ENCODE results near the gene PTPRN. TPM values are rescaled to one million over a fixed set of nuclear protein-coding genes. Genes with fewer than 3 reads are reported as not detected.
A peak's percentile ranks its signal among the peaks of the same experiment; 100 is the strongest.

Gene PTPRN
- polyA plus RNA-seq, 2 of the 4 experiments (the other 2 are of a cell fraction), result 0.44 to 1.1 TPM

GRCh38 chr2:219253753-219254589 lies 55.2 kb downstream of the PTPRN start, which contains the start of gene TUBA4A:
Gene TUBA4A, minus strand, starts transcription at chr2:219253918. Its CDS starts 60 bp downstream, at chr2:219253858.
- TF ChIP-seq HOXA7 (CRISPR knock-in tag; IDR thresholded peaks at IDR 0.05) (no peak), POLR2A (IDR thresholded peaks at IDR 0.05; ENCODE audit: low read length) (peak; percentile 99), RNF2 (IDR thresholded peaks at IDR 0.05; ENCODE audit: borderline replicate concordance, low read depth) (0 out of 2 replicates have a peak, but pooled peaks have one; percentile 50), HMGXB4 (CRISPR knock-in tag; IDR thresholded peaks at IDR 0.05; ENCODE audit: borderline replicate concordance) (no peak), NPAS2 (CRISPR knock-in tag; IDR thresholded peaks at IDR 0.05; ENCODE audit: borderline replicate concordance) (no peak), GATA3 (IDR thresholded peaks at IDR 0.05; ENCODE audit: borderline replicate concordance) (0 out of 2 replicates have a peak, but pooled peaks have one; percentile 17), RARB (CRISPR knock-in tag; IDR thresholded peaks at IDR 0.05) (0 out of 2 replicates have a peak, but pooled peaks have one; percentile 55), RAD21 (conservative IDR thresholded peaks at IDR 0.05 in 1 of 2, IDR thresholded peaks at IDR 0.05 in 1 of 2) (no peak), PHF8 (IDR thresholded peaks at IDR 0.05; ENCODE audit: borderline replicate concordance, low read depth) (peak; percentile 44; the same call in 1 of the 2 replicates), BHLHE40 (IDR thresholded peaks at IDR 0.05; ENCODE audit: low read depth, low read length) (no peak), SMC3 (IDR thresholded peaks at IDR 0.05) (peak; percentile 17; the same call in 1 of the 3 replicates), MAX (IDR thresholded peaks at IDR 0.05) (peak; percentile 10; the same call in 1 of the 2 replicates), RFX5 (IDR thresholded peaks at IDR 0.05) (no peak), HOXB13 (CRISPR knock-in tag; IDR thresholded peaks at IDR 0.05; ENCODE audit: low read depth) (no peak), JUN (IDR thresholded peaks at IDR 0.05) (peak; percentile 60 to 81; a peak in 3 of 5 replicates), RCOR1 (IDR thresholded peaks at IDR 0.05; ENCODE audit: low read depth, low read length) (no peak), EHF (CRISPR knock-in tag; IDR thresholded peaks at IDR 0.05) (no peak)
- TF ChIP-seq, protein P1, sequence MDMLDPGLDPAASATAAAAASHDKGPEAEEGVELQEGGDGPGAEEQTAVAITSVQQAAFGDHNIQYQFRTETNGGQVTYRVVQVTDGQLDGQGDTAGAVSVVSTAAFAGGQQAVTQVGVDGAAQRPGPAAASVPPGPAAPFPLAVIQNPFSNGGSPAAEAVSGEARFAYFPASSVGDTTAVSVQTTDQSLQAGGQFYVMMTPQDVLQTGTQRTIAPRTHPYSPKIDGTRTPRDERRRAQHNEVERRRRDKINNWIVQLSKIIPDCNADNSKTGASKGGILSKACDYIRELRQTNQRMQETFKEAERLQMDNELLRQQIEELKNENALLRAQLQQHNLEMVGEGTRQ (IDR thresholded peaks at IDR 0.05), result no peak
- TF ChIP-seq, protein P2, sequence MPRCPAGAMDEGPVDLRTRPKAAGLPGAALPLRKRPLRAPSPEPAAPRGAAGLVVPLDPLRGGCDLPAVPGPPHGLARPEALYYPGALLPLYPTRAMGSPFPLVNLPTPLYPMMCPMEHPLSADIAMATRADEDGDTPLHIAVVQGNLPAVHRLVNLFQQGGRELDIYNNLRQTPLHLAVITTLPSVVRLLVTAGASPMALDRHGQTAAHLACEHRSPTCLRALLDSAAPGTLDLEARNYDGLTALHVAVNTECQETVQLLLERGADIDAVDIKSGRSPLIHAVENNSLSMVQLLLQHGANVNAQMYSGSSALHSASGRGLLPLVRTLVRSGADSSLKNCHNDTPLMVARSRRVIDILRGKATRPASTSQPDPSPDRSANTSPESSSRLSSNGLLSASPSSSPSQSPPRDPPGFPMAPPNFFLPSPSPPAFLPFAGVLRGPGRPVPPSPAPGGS (IDR thresholded peaks at IDR 0.05), result peak; percentile 92
- 2% methylated on average over 7 of the region's 76 CpGs for WGBS (ENCODE audit: missing lambda C conversion rate)
- CTCF ChIA-PET, result interaction anchor here (0.9 to 12.6 kb wide), 8 partner anchors 9 to 256 kb away, joined by 3 to 241 read pairs (median 6); partner anchors contain the start of genes ANKZF1, ATG9A, DNAJB2 and GLB1L
- FAIRE-seq (no peak), ATAC-seq (peak; percentile 62 to 82), DNase-seq (ENCODE audit: low read depth in 1 of 2, low spot score in 1 of 2) (peak; percentile 81 to 83)
- peaks cover 37% of the 10 kb centered on the region for H3K4me1 ChIP-seq
- peak within 1 kb of the TSS; percentile 90 for H3K27ac ChIP-seq
- no peaks in the 10 kb centered on the region for H3K9me3 ChIP-seq
- peak within 1 kb of the TSS; percentile 96 for H3K4me2 ChIP-seq
- POLR2A ChIA-PET, result interaction anchor here (0.8 to 4.5 kb wide), 8 partner anchors 9 to 77 kb away, joined by 3 to 65 read pairs (median 6); partner anchors contain the start of genes ANKZF1, ATG9A, CNPPD1 and DNAJB2
- peak within 1 kb of the TSS; percentile 71 for H3K4me3 ChIP-seq
